DND-41 (cell line): ENCODE measurements around the gene CFAP73.

ENCODE experiments used
- CTCF ChIP-seq: IDR thresholded peaks from 2 replicates; pipeline ENCODE4 v1.5.1; 2012; ENCODE audit warnings: borderline replicate concordance, low read length, moderate library complexity, mild to moderate bottlenecking; ENCODE audit not compliant: poor library complexity, severe bottlenecking; ENCODE audit errors: extremely low read depth
- EZH2 ChIP-seq: IDR thresholded peaks from 3 replicates; pipeline ENCODE4 v1.6.1; 2012; ENCODE audit warnings: borderline replicate concordance, low read depth, mild to moderate bottlenecking, moderate library complexity, low read length, inconsistent platforms; ENCODE audit not compliant: severe bottlenecking

DNA sequence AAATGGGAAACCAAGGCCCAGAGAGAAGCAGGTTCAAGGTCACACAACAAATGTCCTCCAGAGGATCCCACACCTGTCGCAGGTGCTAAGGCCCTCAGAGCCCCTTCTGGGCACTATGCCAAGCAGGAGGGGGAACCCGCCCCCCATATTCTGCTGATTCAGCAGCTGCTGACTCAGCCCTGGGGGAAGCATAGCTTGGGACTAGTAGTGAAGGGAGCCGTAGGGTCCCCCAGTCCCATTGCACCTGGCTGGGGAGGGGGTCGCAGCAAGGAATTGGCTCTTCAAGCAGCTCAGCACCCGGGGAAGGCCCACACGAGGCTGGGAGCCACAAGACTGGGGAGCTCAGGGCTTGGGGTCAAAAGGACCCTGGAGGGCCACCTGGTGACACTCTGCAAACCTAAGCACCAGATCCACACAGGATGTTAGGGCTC lies 15.0 kb upstream of the CFAP73 start:
- TF ChIP-seq CTCF (no peak), EZH2 (no peak)
